Loucy (cell line): Measurements from ENCODE around the gene SLC9A9.

ENCODE experiments used
- H2AFZ ChIP-seq: fragments of 200-600 bp; sonication (generic); 2 replicates; pipeline ENCODE4 v1.6.0; 2016; ENCODE audit warnings: antibody characterized with exemption, mild to moderate bottlenecking, low read length, moderate library complexity
- H3F3A ChIP-seq: fragments of 200-600 bp; 2 replicates; pipeline ENCODE4 v1.6.0; 2016; ENCODE audit warnings: antibody characterized with exemption, low read depth, mild to moderate bottlenecking
- H3K27me3 ChIP-seq: fragments of 200-600 bp; sonication (generic); 2 replicates; pipeline ENCODE4 v1.6.1; 2014; ENCODE audit warnings: low read length, mild to moderate bottlenecking; ENCODE audit not compliant: insufficient read depth, poor library complexity, severe bottlenecking
- H3K36me3 ChIP-seq: fragments of 200-600 bp; sonication (generic); 2 replicates; pipeline ENCODE4 v1.6.1; 2016; ENCODE audit warnings: low read length; ENCODE audit not compliant: insufficient read depth
- H3K4me1 ChIP-seq: fragments of 200-600 bp; sonication (generic); 2 replicates; pipeline ENCODE4 v1.5.1; 2014; ENCODE audit warnings: low read length, mild to moderate bottlenecking; ENCODE audit not compliant: insufficient read depth, poor library complexity, severe bottlenecking
- H3K4me2 ChIP-seq: fragments of 200-600 bp; sonication (generic); 2 replicates; pipeline ENCODE4 v1.6.0; 2014; ENCODE audit warnings: antibody characterized with exemption, low read length, low read depth, mild to moderate bottlenecking; ENCODE audit not compliant: poor library complexity, severe bottlenecking
- H3K4me3 ChIP-seq: fragments of 200-600 bp; sonication (generic); 2 replicates; pipeline ENCODE4 v1.5.1; 2014; ENCODE audit warnings: low read length, mild to moderate bottlenecking, mixed read lengths; ENCODE audit not compliant: poor library complexity, severe bottlenecking
- H3K79me2 ChIP-seq: fragments of 200-600 bp; sonication (generic); 2 replicates; pipeline ENCODE4 v1.6.1; 2014; ENCODE audit warnings: low read length; ENCODE audit not compliant: insufficient read depth
- H3K9ac ChIP-seq: fragments of 200-600 bp; sonication (generic); 2 replicates; pipeline ENCODE4 v1.6.0; 2014; ENCODE audit warnings: mild to moderate bottlenecking, low read depth, low read length, moderate library complexity; ENCODE audit not compliant: poor library complexity, severe bottlenecking
- H3K9me2 ChIP-seq: fragments of 200-600 bp; sonication (generic); replicated peaks from 2 replicates; pipeline ENCODE4 v1.6.1; 2016; ENCODE audit warnings: low read depth, low read length, mixed read lengths
- H3K9me3 ChIP-seq: fragments of 200-600 bp; sonication (generic); 2 replicates; pipeline ENCODE4 v1.6.1; 2014; ENCODE audit warnings: mild to moderate bottlenecking, antibody characterized with exemption, low read length, low read depth; ENCODE audit not compliant: insufficient read depth
- H4K20me1 ChIP-seq: fragments of 200-600 bp; sonication (generic); 2 replicates; pipeline ENCODE4 v1.6.0; 2014; ENCODE audit warnings: antibody characterized with exemption, low read length, mild to moderate bottlenecking; ENCODE audit not compliant: insufficient read depth, poor library complexity, severe bottlenecking
- EZH2phosphoT487 ChIP-seq: fragments of 200-600 bp; IDR thresholded peaks from 2 replicates; pipeline ENCODE4 v1.6.1; 2018; ENCODE audit warnings: antibody characterized with exemption, mild to moderate bottlenecking, moderate library complexity, borderline replicate concordance
- TF ChIP-seq, protein P1 (sequence below): fragments of 200-600 bp; sonication (generic); conservative IDR thresholded peaks from 2 replicates; pipeline ENCODE4 v1.5.1; 2014; ENCODE audit warnings: mild to moderate bottlenecking, antibody characterized with exemption, low read length

The SLC9A9 gene

GRCh38 chr3:143367171-143367570 lies 481.1 kb downstream of the SLC9A9 start:
- Histone ChIP-seq H3K4me2 (no peak overlapping the region), H3K9ac (no peak overlapping the region), H3F3A (no peaks in the 10 kb centered on the region), H3K4me3 (no peak overlapping the region), H3K9me2 (no peaks in the 10 kb centered on the region), H4K20me1 (no peaks in the 10 kb centered on the region), H3K79me2 (no peaks in the 10 kb centered on the region), H3K4me1 (peaks cover 18% of the 10 kb centered on the region), H3K36me3 (no peaks in the 10 kb centered on the region), H2AFZ (no peak overlapping the region), H3K9me3 (no peaks in the 10 kb centered on the region), H3K27me3 (no peaks in the 10 kb centered on the region)
- no peak for TF ChIP-seq EZH2phosphoT487
- TF ChIP-seq, protein P1, sequence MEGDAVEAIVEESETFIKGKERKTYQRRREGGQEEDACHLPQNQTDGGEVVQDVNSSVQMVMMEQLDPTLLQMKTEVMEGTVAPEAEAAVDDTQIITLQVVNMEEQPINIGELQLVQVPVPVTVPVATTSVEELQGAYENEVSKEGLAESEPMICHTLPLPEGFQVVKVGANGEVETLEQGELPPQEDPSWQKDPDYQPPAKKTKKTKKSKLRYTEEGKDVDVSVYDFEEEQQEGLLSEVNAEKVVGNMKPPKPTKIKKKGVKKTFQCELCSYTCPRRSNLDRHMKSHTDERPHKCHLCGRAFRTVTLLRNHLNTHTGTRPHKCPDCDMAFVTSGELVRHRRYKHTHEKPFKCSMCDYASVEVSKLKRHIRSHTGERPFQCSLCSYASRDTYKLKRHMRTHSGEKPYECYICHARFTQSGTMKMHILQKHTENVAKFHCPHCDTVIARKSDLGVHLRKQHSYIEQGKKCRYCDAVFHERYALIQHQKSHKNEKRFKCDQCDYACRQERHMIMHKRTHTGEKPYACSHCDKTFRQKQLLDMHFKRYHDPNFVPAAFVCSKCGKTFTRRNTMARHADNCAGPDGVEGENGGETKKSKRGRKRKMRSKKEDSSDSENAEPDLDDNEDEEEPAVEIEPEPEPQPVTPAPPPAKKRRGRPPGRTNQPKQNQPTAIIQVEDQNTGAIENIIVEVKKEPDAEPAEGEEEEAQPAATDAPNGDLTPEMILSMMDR: no peak

DNA sequence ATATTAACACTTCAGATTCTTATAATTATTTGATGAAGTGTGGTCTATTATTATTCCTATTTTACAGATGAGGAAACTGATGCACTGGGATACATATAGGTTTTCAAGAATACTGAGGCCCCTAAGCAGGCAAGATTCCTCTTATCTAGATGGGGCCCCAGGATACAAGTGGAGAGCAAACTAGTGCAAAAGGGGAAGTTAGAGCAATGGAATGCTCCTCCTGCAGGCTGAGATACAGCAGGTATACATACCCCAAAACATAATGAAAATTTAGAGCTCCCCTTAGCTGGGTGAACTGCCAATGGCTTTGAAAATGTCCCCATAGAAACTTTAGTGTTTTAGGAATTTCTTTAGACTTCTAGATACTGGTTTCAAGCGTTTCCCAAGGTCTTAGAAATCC lies 481.6 kb downstream of the SLC9A9 start:
- H3K36me3 ChIP-seq: no peaks in the 10 kb centered on the region
- H3K4me2 ChIP-seq: no peak overlapping the region
- no peaks in the 10 kb centered on the region for H3F3A ChIP-seq
- H3K4me3 ChIP-seq: no peak overlapping the region
- H4K20me1 ChIP-seq: no peaks in the 10 kb centered on the region
- no peaks in the 10 kb centered on the region for H3K9me3 ChIP-seq
- H3K4me1 ChIP-seq: peaks cover 23% of the 10 kb centered on the region
- no peak overlapping the region for H2AFZ ChIP-seq
- TF ChIP-seq, protein P1: no peak
- no peak for TF ChIP-seq EZH2phosphoT487
- H3K9ac ChIP-seq: no peak overlapping the region
- H3K27me3 ChIP-seq: no peaks in the 10 kb centered on the region
- H3K9me2 ChIP-seq: no peaks in the 10 kb centered on the region
- no peaks in the 10 kb centered on the region for H3K79me2 ChIP-seq

- Histone ChIP-seq H2AFZ (no peak overlapping the region), H3F3A (no peaks in the 10 kb centered on the region), H4K20me1 (no peaks in the 10 kb centered on the region), H3K36me3 (no peaks in the 10 kb centered on the region), H3K9me2 (no peaks in the 10 kb centered on the region), H3K9ac (peak overlapping the region; percentile 10), H3K27me3 (no peaks in the 10 kb centered on the region), H3K79me2 (no peaks in the 10 kb centered on the region), H3K4me1 (peaks cover 34% of the 10 kb centered on the region), H3K4me2 (peak overlapping the region; percentile 81), H3K4me3 (no peak overlapping the region), H3K9me3 (no peaks in the 10 kb centered on the region)
- TF ChIP-seq EZH2phosphoT487: no peak
- TF ChIP-seq, protein P1: no peak
These were observed 484.3 kb downstream of the SLC9A9 start for GRCh38 chr3:143363949-143364348.
